HG03039 (cell line): ENCODE data around the gene TNFSF15.

Experiments used
- ATAC-seq: cut with Tn5 transposase; IDR thresholded peaks from one replicate; pipeline ENCODE4 v1.9.1; 2021; ENCODE audit warnings: mild to moderate bottlenecking, moderate library complexity; ENCODE audit not compliant: unreplicated experiment

Gene TNFSF15

DNA sequence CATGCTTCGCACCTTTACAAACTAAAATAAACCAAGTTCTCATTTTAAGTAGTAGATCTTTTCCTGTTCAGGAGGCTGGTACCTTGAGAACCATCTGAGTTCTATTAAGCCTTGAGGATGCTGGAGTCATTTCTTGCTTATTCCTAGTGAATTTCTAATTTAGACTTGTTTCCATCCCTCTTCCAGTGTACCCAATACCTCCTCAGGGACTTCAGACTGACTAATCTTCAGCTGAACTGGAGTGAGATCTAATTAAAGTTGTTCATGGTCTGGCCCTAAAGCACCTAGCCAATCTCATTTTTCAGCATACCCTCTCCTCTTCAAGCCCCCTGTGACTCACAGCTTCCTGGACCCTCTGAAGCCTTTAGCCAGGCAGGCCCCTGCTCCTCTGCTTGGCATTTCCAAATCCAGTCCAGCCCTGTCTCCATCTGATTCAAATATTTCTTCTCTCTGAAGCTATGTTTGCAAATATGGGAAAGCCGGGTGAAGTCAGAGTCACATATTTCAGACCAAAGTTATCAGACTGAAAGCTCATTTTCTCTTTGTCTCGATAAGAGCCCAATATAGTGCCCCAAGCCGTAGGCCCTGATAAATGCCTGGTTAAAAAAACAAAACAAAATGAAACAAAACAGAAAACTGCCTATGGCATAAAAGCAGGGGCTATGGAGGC lies 19.4 kb upstream of the TNFSF15 start:
- no peak for ATAC-seq

DNA sequence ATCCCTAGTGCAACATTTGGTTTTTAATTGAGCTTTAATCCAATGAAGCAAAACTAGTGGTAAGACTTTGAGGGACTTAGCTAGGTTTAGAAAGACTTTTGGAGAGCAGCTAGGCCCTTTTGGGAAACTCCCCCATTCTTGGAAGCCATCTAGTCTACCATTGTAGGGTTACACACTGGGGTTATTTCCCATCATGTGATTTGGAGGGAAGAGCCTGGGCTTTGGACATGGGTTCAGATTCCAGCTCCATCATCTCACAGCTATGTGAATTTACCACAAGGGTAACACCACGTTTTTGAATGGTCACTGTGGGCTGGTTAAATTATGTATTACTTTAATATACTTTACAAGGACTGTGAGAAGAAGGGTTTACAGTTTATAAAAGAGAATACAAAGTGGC lies 18.3 kb upstream of the TNFSF15 start:
- no peak for ATAC-seq

DNA sequence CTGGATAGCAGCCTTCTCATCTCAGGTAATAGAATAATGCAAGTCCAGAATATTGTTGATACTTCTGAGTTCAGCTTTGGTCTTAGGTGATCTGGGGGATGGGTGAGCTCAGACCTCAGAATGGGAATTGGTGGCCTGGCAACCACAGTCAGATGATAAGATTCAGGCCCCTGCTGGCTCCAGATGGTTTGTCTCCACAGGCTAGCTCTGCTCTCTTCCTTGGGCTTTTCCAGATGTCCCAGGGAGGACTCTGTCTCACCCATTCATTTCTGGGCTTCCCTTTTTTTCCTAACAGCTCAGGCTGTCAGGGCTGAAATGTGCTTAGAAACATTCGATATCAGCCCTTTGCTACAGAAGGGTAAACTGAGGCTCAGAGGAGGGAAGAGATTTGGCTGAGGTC lies 17.6 kb upstream of the TNFSF15 start:
- ATAC-seq: no peak

DNA sequence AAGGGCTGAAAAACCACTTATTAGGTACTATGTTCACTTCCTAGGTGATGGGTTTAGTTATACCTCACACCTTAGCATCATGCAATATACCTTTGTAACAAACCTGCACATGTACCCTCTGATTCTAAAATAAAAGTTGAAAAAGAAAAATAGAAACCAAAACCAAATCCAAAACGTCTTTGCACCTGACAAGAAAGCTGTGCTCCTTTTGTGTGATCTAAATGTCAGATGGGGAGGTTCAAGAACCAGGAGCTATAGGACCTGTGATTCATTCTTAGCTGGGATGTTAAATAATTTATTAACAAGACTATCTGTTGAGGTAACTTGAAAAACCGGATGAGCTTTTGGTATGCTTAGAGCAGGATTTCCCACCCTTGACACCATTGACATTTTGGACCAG lies 16.9 kb upstream of the TNFSF15 start:
- ATAC-seq: no peak

DNA sequence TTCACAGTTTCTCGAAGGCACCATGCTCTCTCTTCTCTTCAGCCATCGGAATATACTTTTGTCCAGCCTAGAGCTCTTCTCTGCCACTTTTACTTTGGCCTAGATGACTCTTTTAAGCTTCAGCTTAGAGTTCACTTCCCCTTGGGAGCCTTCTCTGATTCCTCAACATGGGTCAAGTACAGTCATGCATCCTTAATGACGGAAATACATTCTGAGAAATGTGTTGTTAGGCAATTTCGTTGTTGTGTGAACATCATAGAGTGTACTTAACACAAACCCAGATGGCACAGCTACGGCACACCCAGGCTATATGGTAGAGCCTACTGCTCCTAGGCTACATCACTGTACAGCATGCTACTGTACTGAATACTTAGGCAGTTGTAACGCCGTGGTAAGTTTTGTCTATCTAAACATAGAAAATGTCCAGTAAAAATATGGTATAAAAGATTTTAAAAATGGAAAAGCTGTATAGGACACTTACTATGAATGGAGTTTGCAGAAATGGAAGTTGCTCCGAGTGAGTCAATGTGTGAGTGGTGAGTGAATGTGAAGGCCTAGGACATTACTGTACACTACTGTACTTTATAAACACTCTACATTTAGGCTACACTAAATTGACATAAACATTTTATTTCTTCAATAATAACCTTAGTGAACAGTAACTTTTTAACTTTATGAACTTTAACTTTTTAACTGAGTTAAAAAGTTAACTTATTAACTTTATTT lies 15.1 kb upstream of the TNFSF15 start:
- no peak for ATAC-seq

DNA sequence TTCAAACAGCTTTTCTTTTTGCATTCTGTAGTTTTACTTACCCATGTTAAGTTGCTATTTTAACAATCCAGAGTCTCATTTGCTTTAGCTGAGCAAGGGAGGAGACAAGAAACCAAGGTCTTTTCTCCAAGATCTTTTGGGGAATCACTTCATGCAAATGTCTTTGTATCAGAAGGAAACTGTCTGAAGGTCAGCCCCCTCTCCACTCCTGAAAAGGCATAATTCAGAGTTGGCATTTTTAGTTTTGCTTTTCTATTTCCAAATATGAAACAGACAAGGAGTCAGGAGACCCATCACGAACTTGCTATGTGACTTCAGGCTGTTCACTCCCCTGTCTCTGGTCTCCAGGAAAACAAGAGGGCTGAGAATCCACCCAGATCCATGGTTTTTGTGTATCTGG lies 12.3 kb upstream of the TNFSF15 start:
- ATAC-seq: no peak

DNA sequence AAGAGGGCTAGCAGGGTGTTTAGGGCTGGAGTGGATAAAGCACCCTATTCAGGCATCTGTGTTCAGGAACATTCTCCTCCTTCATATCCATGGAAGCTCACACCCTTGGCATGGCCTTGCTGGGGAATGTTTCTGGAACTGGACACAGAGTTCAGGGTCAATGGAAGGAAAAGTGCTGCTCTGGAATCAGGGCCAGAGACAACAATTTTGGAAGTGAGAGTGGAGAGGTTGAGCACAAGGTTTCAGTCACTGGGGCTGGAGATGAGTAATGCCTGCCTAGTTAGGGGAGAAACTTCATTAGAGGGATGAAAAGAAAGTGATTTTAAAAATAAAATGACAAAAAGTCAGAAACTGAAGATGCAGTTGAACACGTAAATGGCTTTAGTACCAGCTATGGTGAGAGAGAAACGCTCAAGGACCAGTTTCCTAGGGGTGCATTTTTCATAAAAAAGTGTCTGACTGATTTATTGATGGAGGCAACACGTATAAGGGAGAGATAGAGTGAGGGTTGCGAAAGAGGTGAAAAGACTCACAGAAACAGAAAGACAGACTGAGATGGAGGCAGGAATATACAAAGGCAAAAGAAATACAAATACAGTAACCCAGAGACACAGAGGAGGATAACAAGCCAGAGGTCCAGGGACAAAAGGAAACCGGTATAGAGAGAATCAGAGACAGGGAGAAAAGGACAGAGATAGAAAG lies 8.0 kb upstream of the TNFSF15 start:
- no peak for ATAC-seq

DNA sequence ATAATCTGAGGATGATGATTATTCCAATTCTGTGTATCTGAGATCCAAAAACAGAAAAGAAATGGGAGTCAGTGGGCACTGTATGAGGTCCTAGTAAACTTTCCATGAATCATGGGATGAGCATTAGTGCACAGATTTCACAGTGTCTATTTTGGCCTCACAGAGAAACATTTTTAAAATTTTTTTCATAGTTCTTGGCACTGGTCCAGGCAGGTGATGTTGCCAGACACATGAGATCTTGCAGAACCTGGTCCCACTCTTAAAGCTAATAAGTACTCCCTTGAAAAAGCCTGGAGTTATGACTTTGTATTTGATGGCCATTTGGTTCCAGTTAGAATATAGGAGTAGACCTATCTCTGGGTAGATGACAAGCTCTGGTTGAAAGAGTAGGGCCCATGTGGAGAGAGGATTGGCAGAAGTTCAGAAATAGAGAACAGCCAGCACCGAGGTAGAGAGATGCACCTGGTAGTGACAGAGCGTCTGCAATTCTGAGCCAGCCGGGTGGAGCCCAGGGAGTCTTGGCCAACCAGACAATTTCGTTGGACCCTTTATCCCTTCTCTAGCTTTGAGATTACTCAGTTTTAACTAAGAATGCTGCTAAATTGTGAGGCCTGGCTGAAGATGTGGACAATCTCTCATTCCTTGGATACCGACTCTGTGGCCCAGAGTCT lies 6.3 kb upstream of the TNFSF15 start:
- ATAC-seq: no peak

DNA sequence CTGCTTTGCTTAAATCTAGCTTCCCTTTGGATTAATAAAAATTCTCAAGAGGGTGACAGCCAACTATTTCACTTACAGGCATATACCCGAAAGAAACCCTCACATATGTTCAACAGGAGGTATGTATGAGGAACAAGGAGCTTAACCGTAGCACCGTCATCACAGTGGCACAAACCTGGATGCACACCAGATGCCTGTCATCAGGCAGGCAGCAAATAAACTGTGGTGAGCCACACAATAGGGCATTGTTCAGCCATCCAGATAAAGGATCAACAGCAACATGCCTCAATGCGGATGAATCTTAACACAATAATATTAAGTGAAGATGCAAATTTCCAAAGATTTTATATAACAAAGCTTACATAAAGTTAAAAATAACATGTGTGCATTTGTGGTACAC lies 5.5 kb upstream of the TNFSF15 start:
- no peak for ATAC-seq

DNA sequence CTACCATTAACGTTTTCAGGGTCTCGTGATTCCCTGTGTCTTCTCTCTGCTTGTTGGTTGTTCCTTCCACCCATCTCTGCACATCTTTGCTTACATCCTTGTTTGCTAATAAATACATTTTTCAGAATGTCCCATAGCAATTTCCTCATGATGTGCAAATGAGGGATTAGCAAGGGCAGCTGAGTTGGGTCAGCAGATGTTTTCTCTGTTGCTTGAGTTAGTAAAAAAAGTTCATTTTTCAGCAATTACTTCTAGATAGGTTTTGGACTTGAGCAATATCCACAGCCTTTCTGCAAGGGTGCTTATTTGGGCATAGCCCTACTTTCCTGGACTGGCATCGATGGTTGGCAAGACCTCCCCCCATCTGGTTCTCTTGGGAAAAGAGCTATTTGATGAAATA lies 4.8 kb upstream of the TNFSF15 start:
- no peak for ATAC-seq

DNA sequence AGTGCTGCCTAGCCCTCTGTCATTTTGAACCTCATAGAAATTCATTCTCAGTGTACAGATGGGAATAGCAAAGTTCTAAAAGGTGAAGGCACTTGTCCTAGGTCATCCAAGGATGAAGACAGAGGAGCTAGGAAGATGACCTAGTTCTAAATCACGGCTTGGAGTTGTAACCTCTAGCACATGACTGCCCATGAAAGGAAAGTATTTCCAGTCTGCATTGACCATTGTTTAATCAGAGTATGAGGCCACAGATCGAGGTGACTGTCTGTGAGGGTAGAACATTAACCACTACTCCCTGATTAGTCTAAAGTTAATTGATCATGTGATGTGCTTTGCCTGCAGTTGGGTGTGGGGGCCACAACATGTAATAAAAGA lies 674 bp upstream of the TNFSF15 start:
- ATAC-seq: peak; percentile 7

DNA sequence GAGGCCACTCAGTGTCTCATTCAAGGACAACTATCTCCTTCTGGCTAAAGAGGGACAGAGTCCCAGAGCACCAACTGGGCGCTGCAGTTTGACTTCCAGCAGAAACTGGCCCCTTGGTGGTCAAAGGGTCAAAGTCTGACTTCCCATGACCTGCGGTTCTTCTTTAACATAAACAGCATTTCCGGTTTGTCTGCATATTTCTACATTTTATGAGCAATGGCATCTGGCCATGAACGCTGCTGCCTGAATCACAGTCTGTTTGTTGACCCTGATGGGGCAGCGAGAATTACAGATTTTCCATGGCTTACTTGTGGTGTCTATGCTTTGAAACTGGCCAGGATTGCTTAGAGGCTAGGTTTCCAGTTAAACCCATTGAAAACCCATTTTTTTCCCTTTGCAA lies 1.3 kb downstream of the TNFSF15 start:
- ATAC-seq: no peak

DNA sequence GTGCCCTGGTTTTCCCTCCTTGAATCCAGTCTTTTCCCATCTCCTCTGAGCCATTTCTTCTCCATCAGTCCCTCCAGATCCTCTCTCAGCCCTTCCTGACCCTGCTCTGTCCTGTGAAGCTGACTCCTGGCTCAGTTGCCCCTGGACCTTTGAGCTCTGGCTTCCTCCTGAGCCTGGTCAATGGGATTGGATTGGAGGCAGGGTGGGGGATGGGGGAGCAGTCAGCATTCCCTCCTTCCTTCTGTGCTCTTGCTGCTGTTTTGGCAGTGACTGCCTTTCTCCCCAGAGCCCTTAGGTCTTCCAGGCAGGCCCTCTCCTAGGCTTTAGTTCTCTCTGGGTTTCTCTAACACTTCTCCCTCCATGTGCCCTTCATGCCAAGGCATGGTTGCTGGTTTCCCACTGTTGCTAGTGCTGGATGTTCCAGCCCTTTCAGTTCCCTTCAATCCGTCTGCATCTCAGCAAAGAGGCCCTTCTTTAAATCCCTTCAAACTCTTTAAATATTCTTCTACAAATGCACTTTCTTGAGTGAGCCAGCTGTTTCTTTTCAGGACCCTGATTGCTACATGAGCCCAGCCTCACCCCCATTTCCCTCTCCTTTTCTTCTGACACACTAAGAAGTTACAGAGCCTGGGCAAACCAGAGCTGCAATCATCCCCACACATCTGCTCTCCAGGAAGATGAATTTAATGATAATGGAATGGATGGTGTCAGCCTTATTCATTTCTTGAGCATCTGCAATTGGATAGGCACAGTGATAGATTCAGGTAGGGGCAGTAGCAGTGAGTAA lies 2.2 kb downstream of the TNFSF15 start:
- no peak for ATAC-seq

DNA sequence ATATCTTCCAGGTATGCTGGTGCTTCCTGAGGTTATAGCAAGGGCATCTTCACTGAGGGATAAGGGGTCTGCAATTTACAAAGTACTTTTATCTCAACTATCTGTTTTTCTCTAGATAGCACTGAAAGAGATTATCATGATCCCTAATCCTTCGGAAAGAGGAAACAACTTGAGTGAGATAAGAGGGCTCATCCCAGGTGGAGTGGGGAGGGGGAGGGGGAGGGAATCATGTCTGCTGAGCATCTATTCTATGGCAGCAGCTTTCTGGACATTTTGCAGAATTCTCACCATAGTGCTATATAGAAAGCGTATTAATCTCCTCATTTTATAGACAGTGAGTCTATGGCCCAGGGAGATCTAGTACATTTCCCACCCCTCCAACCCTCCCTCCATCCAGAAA lies 5.9 kb downstream of the TNFSF15 start:
- ATAC-seq: no peak

DNA sequence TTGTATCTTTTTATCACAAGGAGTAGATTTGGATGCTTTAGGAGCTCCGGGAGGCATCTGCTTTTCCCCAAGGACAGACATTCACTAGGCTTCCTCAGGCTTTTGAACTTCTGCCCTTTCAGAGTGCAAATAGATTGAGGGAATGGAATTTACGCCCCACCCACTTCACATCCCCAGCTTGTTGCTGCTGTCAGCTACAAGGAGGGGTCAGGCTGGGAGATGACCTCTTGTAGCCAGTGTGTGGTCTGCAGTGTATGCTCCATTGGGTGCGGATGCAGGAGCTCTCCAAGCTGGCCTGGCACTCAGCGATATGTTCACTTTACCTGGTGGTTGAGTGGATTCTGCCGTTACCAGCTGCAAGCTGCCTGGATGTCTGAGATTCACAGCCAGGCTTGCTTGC lies 6.4 kb downstream of the TNFSF15 start:
- ATAC-seq: no peak

DNA sequence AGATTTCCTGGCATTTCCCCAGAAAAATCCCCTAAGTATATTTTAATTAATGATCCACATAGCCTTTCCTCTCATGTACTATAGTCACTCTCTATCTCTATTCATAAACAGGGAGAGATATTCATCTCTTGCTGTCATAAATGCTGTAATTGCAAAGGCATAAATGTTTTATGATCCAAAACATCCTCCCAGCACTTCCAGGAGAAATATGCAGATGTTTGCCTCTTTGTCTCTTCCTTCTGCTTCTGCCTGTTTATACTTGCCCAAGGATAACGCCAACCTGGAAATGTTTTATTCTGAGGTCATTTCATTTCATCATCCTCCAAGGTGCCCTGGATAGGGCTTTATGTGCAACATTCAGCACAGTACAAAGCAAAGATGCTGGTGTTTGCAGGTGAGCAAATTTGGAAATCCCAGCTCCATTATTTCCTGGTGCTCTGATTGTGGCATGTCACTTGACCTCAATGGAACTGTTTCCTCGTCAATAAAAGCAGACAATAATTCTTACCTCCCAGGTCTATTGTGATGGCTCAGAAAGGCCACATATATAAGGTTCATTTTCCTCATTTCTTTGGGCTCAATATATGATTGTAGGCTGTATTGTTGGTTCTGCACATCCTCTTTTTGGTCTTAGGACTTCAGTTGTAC lies 6.9 kb downstream of the TNFSF15 start:
- ATAC-seq: no peak

DNA sequence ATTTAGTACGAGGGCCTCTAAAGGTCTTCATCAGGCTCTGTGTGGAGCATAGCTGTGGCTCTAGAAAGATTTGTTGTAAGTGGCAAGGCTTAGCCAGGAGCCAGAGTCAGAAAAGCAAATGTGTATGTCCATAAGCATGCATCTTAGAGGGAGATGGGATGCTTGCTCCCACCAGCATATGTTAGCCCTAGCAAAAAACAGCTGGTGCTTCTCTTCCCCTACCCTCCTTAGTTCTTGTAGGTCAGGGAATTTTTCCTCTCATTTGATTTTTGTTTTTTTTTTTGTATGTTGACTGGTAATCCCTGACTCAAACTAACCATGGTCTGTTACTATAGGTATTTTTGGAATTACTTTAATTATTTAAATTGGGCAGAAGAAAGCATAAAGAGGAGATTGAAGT lies 7.7 kb downstream of the TNFSF15 start:
- no peak for ATAC-seq

DNA sequence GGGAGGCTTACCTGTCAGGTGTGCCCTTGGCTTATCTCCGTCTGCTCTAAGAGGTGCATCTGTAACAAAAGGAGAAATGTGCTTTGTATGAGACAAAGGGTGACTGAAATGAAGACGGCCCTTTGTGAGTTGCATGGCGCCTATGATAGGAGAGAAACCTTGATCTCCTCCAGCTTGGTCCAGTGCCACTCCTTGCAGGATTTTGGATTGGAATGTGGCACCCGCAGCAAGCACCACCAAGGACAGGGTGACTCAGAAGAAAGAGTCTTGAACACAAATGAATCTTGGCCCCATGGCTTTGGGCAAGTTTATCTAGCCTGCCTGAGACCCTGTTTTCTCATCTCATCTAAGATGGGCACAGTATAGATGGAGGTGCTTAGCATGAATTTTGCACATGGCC lies 13.4 kb downstream of the TNFSF15 start:
- ATAC-seq: no peak

DNA sequence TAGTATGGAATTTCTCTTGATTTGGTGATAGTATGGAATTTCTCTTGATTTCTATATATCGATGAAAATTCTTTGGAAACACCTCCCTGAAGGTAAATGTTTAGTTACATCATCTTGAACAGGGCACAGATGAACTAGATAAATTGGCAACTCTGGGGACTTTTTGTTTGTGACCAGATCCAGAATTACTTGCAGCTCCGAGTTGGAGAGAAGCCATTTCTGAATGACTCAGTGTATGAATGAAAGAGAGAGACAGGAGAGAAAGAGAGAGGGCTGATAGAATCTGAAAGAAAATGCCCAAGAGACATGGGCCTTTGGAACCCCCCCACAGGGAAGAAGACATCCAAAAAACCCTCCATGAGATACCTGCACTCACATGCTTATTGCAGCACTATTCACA lies 14.1 kb downstream of the TNFSF15 start:
- ATAC-seq: no peak

DNA sequence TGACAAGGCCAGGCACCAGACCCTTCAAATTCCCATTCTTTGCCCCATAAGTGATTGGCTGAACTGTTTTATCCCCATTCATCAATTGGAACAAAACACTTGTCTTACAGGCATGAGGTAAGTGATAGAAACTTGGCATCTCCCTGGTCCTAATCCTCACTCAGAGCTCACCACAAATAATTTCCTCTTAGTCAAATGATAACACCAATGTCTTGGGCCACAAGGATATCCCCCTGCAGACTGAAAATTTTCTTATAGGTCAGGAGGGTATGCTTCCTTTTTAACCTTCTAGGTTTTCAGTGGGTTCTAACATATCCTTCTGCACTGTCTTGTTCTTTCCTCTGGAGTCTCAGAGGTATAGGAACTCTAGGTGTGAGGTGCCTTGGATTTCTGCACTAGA lies 14.5 kb downstream of the TNFSF15 start:
- ATAC-seq: no peak

DNA sequence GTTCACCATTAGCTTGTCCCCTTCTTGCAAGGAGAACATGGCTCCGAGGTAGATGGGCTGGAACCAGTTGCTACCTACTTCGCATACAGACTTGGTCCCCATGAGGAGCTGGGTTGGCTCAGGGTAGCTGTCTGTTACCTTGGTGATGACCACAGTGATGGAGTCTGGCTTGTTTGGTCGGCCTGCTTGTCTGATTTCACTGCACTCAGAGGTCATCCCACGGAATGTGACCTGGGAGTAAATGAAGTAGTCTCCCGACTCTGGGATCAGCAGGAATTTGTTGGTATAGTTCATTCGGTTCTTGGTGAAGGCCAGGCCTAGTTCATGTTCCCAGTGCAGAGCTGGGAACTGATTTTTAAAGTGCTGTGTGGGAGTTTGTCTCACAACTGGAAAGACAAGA lies 15.3 kb downstream of the TNFSF15 start:
- ATAC-seq: no peak
